Omental fat pad (tissue), 4 donors: ENCODE measurements around the gene PARM1. TPM values are rescaled to one million over a fixed set of nuclear protein-coding genes. Genes with fewer than 3 reads are reported as not detected.

Experiments
- ATAC-seq: fragments of 150-250 bp; one replicate; pipeline ENCODE4 v1.9.1; 2016; ENCODE audit warnings: mild to moderate bottlenecking, moderate library complexity; ENCODE audit not compliant: low FRiP score
- DNase-seq: peaks from one replicate; pipeline ENCODE4 v3.0.0-alpha.2; 2019; ENCODE audit warnings: low spot score
- total RNA-seq, 4 donors: library from RNA; depleted of rRNA; stranded (reverse); fragments of >200 nt; gene quantifications; one replicate each; pipeline ENCODE4 v1.1.0, GENCODE V29; 2016
- TF ChIP-seq, protein P1 (sequence below), 3 donors: fragments of 450-650 bp; IDR thresholded peaks; one replicate each; pipeline ENCODE4 v1.5.1; 2016 to 2017; ENCODE audit warnings: antibody characterized with exemption in 3 of 3, mild to moderate bottlenecking in 3 of 3, moderate library complexity in 2 of 3

Gene PARM1
- total RNA-seq, 4 donors from 2014 or later: 25.4 to 99.8 (median 32.6) TPM

DNA sequence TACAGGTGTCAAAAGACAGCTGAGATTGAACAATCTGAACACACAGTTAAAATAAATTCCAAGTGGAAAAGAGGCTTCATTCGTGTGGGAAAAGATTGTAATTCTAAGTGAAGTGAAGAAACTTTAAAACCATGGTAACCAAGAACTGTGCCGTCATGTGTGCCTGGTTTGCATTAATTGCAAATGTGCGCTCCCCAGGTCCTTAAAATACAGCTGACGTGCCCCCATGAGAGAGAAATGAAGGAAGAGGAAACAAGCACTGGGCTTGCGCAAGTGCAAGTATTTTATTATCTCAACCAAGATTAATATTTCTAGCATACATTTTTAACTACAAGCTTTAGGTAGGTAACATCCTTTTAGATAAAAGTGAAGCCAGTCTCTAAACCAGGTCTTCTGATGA, 92.5 kb downstream of the PARM1 start:
- DNase-seq (no peak), ATAC-seq (no peak)
- TF ChIP-seq, protein P1, sequence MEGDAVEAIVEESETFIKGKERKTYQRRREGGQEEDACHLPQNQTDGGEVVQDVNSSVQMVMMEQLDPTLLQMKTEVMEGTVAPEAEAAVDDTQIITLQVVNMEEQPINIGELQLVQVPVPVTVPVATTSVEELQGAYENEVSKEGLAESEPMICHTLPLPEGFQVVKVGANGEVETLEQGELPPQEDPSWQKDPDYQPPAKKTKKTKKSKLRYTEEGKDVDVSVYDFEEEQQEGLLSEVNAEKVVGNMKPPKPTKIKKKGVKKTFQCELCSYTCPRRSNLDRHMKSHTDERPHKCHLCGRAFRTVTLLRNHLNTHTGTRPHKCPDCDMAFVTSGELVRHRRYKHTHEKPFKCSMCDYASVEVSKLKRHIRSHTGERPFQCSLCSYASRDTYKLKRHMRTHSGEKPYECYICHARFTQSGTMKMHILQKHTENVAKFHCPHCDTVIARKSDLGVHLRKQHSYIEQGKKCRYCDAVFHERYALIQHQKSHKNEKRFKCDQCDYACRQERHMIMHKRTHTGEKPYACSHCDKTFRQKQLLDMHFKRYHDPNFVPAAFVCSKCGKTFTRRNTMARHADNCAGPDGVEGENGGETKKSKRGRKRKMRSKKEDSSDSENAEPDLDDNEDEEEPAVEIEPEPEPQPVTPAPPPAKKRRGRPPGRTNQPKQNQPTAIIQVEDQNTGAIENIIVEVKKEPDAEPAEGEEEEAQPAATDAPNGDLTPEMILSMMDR (IDR thresholded peaks at IDR 0.05): no peak

DNA sequence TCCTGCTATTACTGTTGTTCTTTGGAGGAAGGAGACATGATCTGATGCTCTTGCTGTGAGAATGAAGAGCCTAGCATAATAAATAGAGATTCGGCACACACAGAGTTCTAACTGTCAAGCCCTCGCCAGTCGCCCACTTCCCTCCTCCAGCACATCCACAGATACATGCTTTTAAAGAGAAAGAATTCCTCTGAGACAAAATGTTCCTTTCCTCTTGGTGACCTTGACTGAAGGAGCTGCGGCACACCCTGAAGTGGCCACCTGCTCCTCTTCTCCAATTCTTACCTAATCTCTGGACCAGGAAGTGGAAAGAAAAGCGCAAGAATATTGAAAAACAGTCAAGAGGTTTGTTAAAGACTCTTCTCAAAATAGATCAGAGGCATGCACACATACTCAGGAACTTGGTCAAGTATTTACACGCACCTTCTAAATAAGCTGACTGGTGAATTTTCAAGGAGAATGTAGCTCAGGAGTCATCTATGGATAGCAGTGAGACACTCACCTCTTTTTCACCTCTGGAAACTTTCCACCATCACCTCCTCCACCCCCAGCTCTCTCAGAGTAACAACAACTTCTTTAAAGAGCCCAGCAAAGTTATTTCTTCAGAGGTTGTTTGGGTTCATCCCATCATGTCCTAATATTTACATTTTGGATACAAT, 95.4 kb downstream of the PARM1 start:
- TF ChIP-seq, protein P1 (IDR thresholded peaks at IDR 0.05): no peak
- DNase-seq (no peak), ATAC-seq (no peak)

DNA sequence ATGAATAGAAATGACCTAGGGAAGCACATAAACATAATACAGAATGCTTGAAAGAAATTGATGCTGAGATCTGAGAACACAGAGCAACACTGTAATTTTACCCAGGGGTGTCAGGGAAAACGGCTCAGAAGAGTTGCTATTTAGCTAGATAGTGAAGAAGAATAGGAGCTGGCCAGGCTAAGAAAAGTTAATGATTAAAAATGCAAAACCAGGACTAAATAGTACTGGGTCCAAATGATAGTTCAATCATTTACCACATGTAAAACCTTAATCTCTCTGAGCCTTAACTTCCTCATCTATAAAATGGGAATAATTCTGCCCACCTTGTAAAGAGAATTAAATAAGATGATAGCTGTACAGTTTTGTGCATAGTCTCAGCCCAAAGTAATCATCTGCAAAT, 97.1 kb downstream of the PARM1 start:
- TF ChIP-seq, protein P1 (IDR thresholded peaks at IDR 0.05): no peak
- no peak for ATAC-seq
- no peak for DNase-seq

DNA sequence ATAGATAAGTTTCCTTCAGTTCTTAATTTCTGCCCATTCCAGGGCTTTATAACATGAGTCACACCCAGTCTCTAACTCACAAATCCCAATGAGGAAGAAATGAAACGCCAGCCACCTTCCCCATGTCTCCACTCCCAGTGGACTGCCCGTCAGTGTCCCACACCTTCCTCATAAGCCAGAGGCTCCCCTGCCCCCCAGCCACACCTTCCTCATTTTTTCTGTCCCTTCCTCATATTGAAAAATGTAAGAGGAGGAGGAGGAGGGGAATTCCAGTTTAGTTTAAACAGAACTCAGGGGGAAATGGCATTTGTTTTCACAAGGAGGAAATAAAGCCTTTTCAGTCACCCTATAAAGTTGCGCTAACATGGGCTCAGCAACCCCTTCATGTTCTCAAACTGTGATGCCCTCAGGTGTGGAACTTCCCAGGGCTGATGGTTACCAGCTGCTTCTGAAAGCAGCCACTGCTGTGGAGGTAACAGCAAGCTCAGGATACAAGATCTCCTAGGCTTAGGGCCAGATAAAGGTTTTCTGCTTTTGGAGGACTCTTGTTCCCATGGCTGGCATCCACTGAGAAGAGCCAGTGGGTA, 97.8 kb downstream of the PARM1 start:
- DNase-seq (no peak), ATAC-seq (no peak)
- TF ChIP-seq, protein P1 (IDR thresholded peaks at IDR 0.05): no peak

DNA sequence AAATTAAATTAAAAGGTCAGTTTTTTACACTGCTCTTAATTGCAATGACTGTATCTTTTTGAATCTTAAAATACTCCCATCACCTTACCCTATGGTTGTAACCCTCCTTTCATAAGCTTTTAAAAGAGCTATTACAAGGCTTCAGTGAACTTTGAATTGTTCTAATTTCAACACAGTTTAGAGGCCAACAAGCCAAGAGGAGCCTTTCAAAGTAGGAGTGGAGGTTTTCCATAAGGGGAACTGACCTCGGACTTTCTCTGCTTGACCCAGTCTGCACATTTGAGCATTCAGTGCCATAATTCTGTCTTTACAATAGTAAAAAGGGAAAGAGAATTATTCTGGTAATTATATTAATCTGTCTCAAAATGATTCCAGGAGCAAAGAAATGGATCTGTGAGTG, 98.9 kb downstream of the PARM1 start:
- no peak for ATAC-seq
- no peak for DNase-seq
- TF ChIP-seq, protein P1 (IDR thresholded peaks at IDR 0.05): no peak

DNA sequence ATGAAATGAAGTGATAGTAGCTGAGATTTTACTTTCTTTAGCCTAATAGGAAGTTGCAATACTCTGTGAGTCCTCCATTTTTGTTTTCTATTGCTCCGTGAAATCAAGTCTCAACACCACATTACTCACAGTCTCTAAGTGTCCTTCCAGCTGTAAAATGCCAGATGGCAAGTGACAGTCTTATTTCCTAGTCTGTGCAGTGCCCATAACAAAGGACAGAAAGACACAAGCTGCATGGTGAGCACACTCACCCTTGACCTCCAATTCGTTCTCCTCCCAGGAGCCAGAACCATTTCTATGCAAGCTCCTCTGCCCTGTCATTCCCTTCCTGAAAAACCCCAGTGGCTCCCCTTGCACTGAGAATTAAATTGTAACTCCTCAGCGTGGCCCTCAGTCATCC, 101.6 kb downstream of the PARM1 start:
- DNase-seq (no peak), ATAC-seq (no peak)
- TF ChIP-seq, protein P1 (IDR thresholded peaks at IDR 0.05): no peak

DNA sequence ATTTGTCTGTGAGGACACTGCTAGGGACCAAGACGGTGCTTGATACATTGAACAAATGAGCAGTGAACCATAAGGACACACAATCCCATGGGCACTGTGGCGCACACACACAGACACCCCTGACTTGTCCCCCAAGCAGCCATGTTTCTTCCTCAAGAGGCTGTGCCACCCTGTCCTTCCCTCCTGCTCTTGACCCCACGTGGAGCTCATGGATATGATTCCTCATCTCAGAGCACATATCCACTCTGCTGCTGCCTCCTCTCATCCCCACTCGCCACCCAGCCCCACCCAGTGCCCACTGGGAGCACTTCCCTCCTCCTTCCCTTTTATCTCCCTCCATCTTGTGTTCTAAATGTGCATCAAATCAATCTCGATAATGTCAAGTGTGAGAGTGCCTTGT, 102.4 kb downstream of the PARM1 start:
- ATAC-seq (no peak), DNase-seq (no peak)
- TF ChIP-seq, protein P1 (IDR thresholded peaks at IDR 0.05): no peak
